PC-3 (cell line): ENCODE results near the gene ZNF496. TPM values are rescaled to one million over a fixed set of nuclear protein-coding genes. Genes with fewer than 3 reads are reported as not detected.
"Not testable (repeated sequence)": the region's sequence is repeated elsewhere in the genome, so short reads cannot be mapped to it uniquely, and the experiment has no call there.

Source experiments
- ATAC-seq: fragments of 200-7000 bp; cut with Tn5 transposase; 2 replicates; pipeline ENCODE4 v1.9.1; 2020; ENCODE audit warnings: mild to moderate bottlenecking, moderate library complexity
- BruUV-seq: library from RNA; stranded (reverse); fragments of 400-500 nt; replicated peaks from 2 replicates; lab custom pipeline; 2021; lab: Mats Ljungman, UMichigan
- CTCF ChIA-PET: fragments of 300-600 bp; sonication (Branson Sonifier 250); formaldehyde crosslinking; loops from one replicate; lab custom pipeline; 2022; ENCODE audit warnings: antibody characterized with exemption; lab: Charles Lee
- POLR2A ChIA-PET: fragments of 300-600 bp; sonication (Branson Sonifier 250); formaldehyde crosslinking; loops from one replicate; lab custom pipeline; 2022; ENCODE audit warnings: antibody characterized with exemption; ENCODE audit not compliant: unreplicated experiment; lab: Charles Lee
- DNase-seq: peaks from one replicate; pipeline ENCODE4 v3.0.0-alpha.2; 2015
- H2AFZ ChIP-seq: fragments of 300-600 bp; sonication (generic); 2 replicates; pipeline ENCODE4 v1.6.0; 2016; ENCODE audit warnings: antibody characterized with exemption, low read length
- H3F3A ChIP-seq: fragments of 300-600 bp; sonication (generic); one replicate; pipeline ENCODE4 v1.6.0; 2017; ENCODE audit warnings: antibody characterized with exemption, low read length, control low read depth, mild to moderate bottlenecking; ENCODE audit not compliant: unreplicated experiment
- H3K27ac ChIP-seq: fragments of 300-600 bp; sonication (generic); 2 replicates; pipeline ENCODE4 v1.5.1; 2016; ENCODE audit warnings: mild to moderate bottlenecking, low read length
- H3K27me3 ChIP-seq: fragments of 300-600 bp; sonication (generic); 2 replicates; pipeline ENCODE4 v1.6.1; 2016; ENCODE audit warnings: low read length, mixed read lengths
- H3K36me3 ChIP-seq: fragments of 300-600 bp; sonication (generic); 2 replicates; pipeline ENCODE4 v1.6.1; 2016; ENCODE audit warnings: low read depth, mixed run types, low read length, mixed read lengths
- H3K4me1 ChIP-seq: fragments of 300-600 bp; sonication (generic); 2 replicates; pipeline ENCODE4 v1.5.1; 2016; ENCODE audit warnings: low read length; ENCODE audit not compliant: insufficient read depth
- H3K4me2 ChIP-seq: fragments of 300-600 bp; sonication (generic); 2 replicates; pipeline ENCODE4 v1.6.0; 2016; ENCODE audit warnings: low read length
- H3K4me3 ChIP-seq: fragments of 300-600 bp; sonication (generic); 2 replicates; pipeline ENCODE4 v1.5.1; 2016; ENCODE audit warnings: mild to moderate bottlenecking, low read length, mixed read lengths
- H3K79me2 ChIP-seq: fragments of 300-600 bp; sonication (generic); 2 replicates; pipeline ENCODE4 v1.6.1; 2017; ENCODE audit warnings: low read length, mixed read lengths
- H3K9ac ChIP-seq: fragments of 300-600 bp; sonication (generic); 2 replicates; pipeline ENCODE4 v1.6.0; 2016; ENCODE audit warnings: mild to moderate bottlenecking, low read length
- H3K9me2 ChIP-seq: fragments of 300-600 bp; sonication (generic); replicated peaks from 2 replicates; pipeline ENCODE4 v1.6.1; 2016; ENCODE audit warnings: mixed run types, low read length, mixed read lengths
- H3K9me3 ChIP-seq: fragments of 300-600 bp; sonication (generic); 2 replicates; pipeline ENCODE4 v1.6.1; 2016; ENCODE audit warnings: low read length, mixed read lengths
- H4K20me1 ChIP-seq: fragments of 300-600 bp; sonication (generic); 2 replicates; pipeline ENCODE4 v1.6.1; 2016; ENCODE audit warnings: low read length, mixed read lengths
- EZH2 ChIP-seq: fragments of 300-600 bp; sonication (generic); IDR thresholded peaks from one replicate; pipeline ENCODE4 v1.6.1; 2017; ENCODE audit warnings: antibody characterized with exemption, mild to moderate bottlenecking, low read length; ENCODE audit not compliant: unreplicated experiment
- EZH2phosphoT487 ChIP-seq: fragments of 300-600 bp; sonication (generic); IDR thresholded peaks from 2 replicates; pipeline ENCODE4 v1.6.1; 2018; ENCODE audit warnings: mild to moderate bottlenecking, antibody characterized with exemption, low read length, borderline replicate concordance
- intact Hi-C: fragments of 100-400 bp; cut with micrococcal nuclease; formaldehyde crosslinking; loops from 2 replicates; pipeline ENCODE4 v1.9.0; 2023
- total RNA-seq: library from RNA; depleted of rRNA; stranded (reverse); fragments of >200 nt; gene quantifications from 2 replicates; pipeline ENCODE4 v1.2.3, GENCODE V29; 2014
- TF ChIP-seq, protein P1 (sequence below): fragments of 300-600 bp; sonication (generic); conservative IDR thresholded peaks from 2 replicates; pipeline ENCODE4 v1.5.1; 2017; ENCODE audit warnings: antibody characterized with exemption, low read depth, mild to moderate bottlenecking, low read length

Gene ZNF496
- total RNA-seq, 1 experiment from 2014 or later: 79.4 TPM

DNA sequence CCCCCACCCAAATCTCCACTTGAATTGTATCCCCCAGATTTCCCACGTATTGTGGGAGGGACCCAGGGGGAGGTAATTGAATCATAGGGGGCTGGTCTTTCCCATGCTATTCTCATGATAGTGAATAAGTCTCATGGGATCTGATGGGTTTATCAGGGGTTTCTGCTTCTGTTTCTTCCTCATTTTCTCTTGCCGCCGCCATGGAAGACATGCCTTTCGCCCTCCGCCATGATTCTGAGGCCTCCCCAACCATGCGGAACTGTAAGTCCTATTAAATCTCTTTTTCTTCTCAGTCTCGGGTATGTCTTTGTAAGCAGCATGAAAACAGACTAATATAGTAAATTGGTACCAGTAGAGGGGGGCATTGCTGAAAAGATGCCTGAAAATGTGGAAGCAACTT lies 33.4 kb upstream of the ZNF496 start:
- DNase-seq: no peak
- no TSS peak for BruUV-seq
- CTCF ChIA-PET: no interaction called here
- Histone ChIP-seq H2AFZ (no peak overlapping the region), H3K27me3 (0 out of 2 replicates have a peak, but pooled peaks cover 3% of the 10 kb centered on the region), H3K36me3 (no peaks in the 10 kb centered on the region), H3K4me1 (peaks cover 6% of the 10 kb centered on the region; the same call in 1 of the 2 replicates), H3K9me2 (no peaks in the 10 kb centered on the region), H3K4me3 (no peak overlapping the region), H3K9me3 (no peaks in the 10 kb centered on the region), H4K20me1 (no peaks in the 10 kb centered on the region), H3K27ac (no peak overlapping the region), H3K79me2 (no peaks in the 10 kb centered on the region), H3F3A (no peaks in the 10 kb centered on the region), H3K9ac (no peak overlapping the region), H3K4me2 (no peak overlapping the region)
- intact Hi-C loops: no loop called here
- POLR2A ChIA-PET: no interaction called here
- no peak for ATAC-seq
- TF ChIP-seq EZH2phosphoT487: no peak

DNA sequence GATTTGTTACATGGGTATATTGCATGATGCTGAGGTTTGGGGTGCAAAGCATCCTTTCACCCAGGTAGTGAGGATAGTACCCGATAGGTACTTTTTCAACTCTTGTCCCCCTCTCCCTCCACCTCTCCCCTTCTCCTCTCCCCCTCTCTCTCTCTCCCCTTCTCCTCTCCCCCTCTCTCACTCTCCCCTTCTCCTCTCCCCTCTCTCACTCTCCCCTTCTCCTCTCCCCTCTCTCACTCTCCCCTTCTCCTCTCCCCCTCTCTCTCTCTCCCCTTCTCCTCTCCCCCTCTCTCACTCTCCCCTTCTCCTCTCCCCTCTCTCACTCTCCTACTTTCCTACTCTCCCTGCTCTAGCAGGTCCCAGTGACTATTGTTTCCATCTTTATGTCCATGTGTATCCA lies 31.3 kb upstream of the ZNF496 start:
- not testable (repeated sequence) for BruUV-seq
- CTCF ChIA-PET: interaction anchor here (0.9 kb wide), 1 partner anchor 9 kb away, joined by 3 read pairs; no protein-coding TSS in a partner anchor

DNA sequence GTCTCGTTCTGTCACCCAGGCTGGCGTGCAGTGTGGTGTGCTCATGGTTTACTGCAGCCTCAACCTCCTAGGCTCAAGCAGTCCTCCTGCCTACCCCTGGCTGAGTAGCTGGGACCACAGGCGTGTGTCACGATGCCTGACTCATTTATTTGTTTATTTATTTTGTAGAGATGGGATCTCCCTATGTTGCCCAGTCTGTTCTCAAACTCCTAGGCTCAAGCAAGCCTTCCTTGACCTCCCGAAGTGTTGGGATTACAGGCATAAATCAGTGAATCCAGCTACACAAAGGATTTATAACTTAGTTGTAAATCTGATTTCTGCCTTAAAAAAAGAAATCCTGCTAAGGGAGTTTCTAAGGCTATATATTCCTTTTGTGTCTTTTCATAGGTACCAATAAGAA lies 30.5 kb upstream of the ZNF496 start:
- H3K4me3 ChIP-seq: no peak overlapping the region
- ChIA-PET CTCF (no interaction called here), POLR2A (interaction anchor here (0.6 to 0.7 kb wide), 2 partner anchors 46 to 149 kb away, joined by 4 to 8 read pairs; no protein-coding TSS in a partner anchor)
- H4K20me1 ChIP-seq: no peaks in the 10 kb centered on the region
- TF ChIP-seq EZH2phosphoT487: no peak
- TF ChIP-seq, protein P1, sequence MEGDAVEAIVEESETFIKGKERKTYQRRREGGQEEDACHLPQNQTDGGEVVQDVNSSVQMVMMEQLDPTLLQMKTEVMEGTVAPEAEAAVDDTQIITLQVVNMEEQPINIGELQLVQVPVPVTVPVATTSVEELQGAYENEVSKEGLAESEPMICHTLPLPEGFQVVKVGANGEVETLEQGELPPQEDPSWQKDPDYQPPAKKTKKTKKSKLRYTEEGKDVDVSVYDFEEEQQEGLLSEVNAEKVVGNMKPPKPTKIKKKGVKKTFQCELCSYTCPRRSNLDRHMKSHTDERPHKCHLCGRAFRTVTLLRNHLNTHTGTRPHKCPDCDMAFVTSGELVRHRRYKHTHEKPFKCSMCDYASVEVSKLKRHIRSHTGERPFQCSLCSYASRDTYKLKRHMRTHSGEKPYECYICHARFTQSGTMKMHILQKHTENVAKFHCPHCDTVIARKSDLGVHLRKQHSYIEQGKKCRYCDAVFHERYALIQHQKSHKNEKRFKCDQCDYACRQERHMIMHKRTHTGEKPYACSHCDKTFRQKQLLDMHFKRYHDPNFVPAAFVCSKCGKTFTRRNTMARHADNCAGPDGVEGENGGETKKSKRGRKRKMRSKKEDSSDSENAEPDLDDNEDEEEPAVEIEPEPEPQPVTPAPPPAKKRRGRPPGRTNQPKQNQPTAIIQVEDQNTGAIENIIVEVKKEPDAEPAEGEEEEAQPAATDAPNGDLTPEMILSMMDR: no peak
- TF ChIP-seq EZH2: no peak
- H3F3A ChIP-seq: no peaks in the 10 kb centered on the region
- H2AFZ ChIP-seq: no peak overlapping the region
- peak; percentile 44 for ATAC-seq
- BruUV-seq: no TSS peak
- 0 out of 2 replicates have a peak, but pooled peaks cover 3% of the 10 kb centered on the region for H3K27me3 ChIP-seq
- no peak overlapping the region for H3K4me2 ChIP-seq
- H3K79me2 ChIP-seq: no peaks in the 10 kb centered on the region
- no peak overlapping the region for H3K27ac ChIP-seq
- intact Hi-C loops: no loop called here
- H3K9ac ChIP-seq: no peak overlapping the region
- H3K4me1 ChIP-seq: 0 out of 2 replicates have a peak, but pooled peaks cover 6% of the 10 kb centered on the region
- no peak for DNase-seq
- no peaks in the 10 kb centered on the region for H3K9me3 ChIP-seq
- no peaks in the 10 kb centered on the region for H3K36me3 ChIP-seq
- no peaks in the 10 kb centered on the region for H3K9me2 ChIP-seq

More for the DNA sequence above, 31.3 kb upstream of the ZNF496 start:
- H3K9me2 ChIP-seq, H3K4me2 ChIP-seq, H3K27ac ChIP-seq, H3K4me3 ChIP-seq, H3K79me2 ChIP-seq, H3F3A ChIP-seq, H3K9me3 ChIP-seq, H3K36me3 ChIP-seq, H4K20me1 ChIP-seq, intact Hi-C loops, H3K9ac ChIP-seq, DNase-seq, ATAC-seq, H3K27me3 ChIP-seq, H2AFZ ChIP-seq: not testable (repeated sequence)
- H3K4me1 ChIP-seq: peaks cover 12% of the 10 kb centered on the region; the same call in 1 of the 2 replicates
- POLR2A ChIA-PET: interaction anchor here (0.6 kb wide), 1 partner anchor 47 kb away, joined by 4 read pairs; no protein-coding TSS in a partner anchor
